Thymus (tissue), 11 donors: ENCODE data around the gene DENND6A. TPM values are rescaled to one million over a fixed set of nuclear protein-coding genes. Genes with fewer than 3 reads are reported as not detected.
"Not testable (repeated sequence)": the region's sequence is repeated elsewhere in the genome, so short reads cannot be mapped to it uniquely, and the experiment has no call there.

Experiments used
- DNase-seq, 9 donors: peaks; one replicate each; pipeline ENCODE4 v3.0.0-alpha.2; 2013; ENCODE audit warnings: low spot score in 9 of 9, low read depth in 6 of 9, missing footprints in 1 of 9
- H3K27ac ChIP-seq, 2 donors: one replicate each; pipeline ENCODE4 v1.5.1; 2013; ENCODE audit warnings: control low read depth in 1 of 2, low read depth in 1 of 2, low read length in 1 of 2, mild to moderate bottlenecking in 1 of 2, moderate library complexity in 1 of 2
- H3K27me3 ChIP-seq, 2 donors: one replicate each; pipeline ENCODE4 v1.5.1; 2013; ENCODE audit warnings: low read length in 1 of 2; ENCODE audit not compliant: control insufficient read depth in 2 of 2, insufficient read depth in 1 of 2
- H3K36me3 ChIP-seq, 2 donors: one replicate each; pipeline ENCODE4 v1.5.1; 2013; ENCODE audit warnings: low read length in 1 of 2, mild to moderate bottlenecking in 1 of 2, moderate library complexity in 1 of 2; ENCODE audit not compliant: control insufficient read depth in 2 of 2, insufficient read depth in 2 of 2
- H3K4me1 ChIP-seq, 2 donors: one replicate each; pipeline ENCODE4 v1.5.1; 2013; ENCODE audit warnings: low read length in 2 of 2; ENCODE audit not compliant: control insufficient read depth in 2 of 2, insufficient read depth in 2 of 2
- H3K4me3 ChIP-seq, 2 donors: one replicate each; pipeline ENCODE4 v1.5.1; 2013; ENCODE audit warnings: low read length in 2 of 2, control low read depth in 1 of 2, mild to moderate bottlenecking in 1 of 2
- H3K9me3 ChIP-seq, 2 donors: one replicate each; pipeline ENCODE4 v1.5.1; 2013; ENCODE audit warnings: low read length in 1 of 2, mild to moderate bottlenecking in 1 of 2; ENCODE audit not compliant: control insufficient read depth in 2 of 2, insufficient read depth in 1 of 2
- WGBS: extraction: QIAGEN DNeasy Blood & Tissue Kit; methylation state at CpG from one replicate; pipeline ENCODE4 v1.1.7; 2013; 5-methylcytosine and 5-hydroxymethylcytosine counted together
- polyA plus RNA-seq: library from polyadenylated mRNA; stranded (reverse); fragments of 200-250 nt; gene quantifications from one replicate; pipeline ENCODE4 v1.2.3, GENCODE V29; 2013
- total RNA-seq: library from RNA; stranded (reverse); fragments of 120-200 nt; gene quantifications from one replicate; pipeline ENCODE4 v1.2.4, GENCODE V29; 2013
- donor health status: healthy.

Gene DENND6A
- total and polyA plus RNA-seq, 2 donors = 17.4 to 23.3 TPM

GRCh38 chr3:57637391-57637790 lies 55.5 kb downstream of the DENND6A start:
- H3K9me3 ChIP-seq = no peaks in the 10 kb centered on the region
- H3K36me3 ChIP-seq = peaks cover 16 to 46% of the 10 kb centered on the region in 2 donors
- no peak overlapping the region for H3K27ac ChIP-seq
- no peak for DNase-seq
- no peaks in the 10 kb centered on the region for H3K27me3 ChIP-seq
- H3K4me3 ChIP-seq = no peak overlapping the region
- no peaks in the 10 kb centered on the region for H3K4me1 ChIP-seq

GRCh38 chr3:57634259-57634658 lies 58.6 kb downstream of the DENND6A start:
- not testable (repeated sequence) for H3K9me3 ChIP-seq, H3K27ac ChIP-seq, H3K4me1 ChIP-seq, H3K4me3 ChIP-seq, DNase-seq, H3K27me3 ChIP-seq
- 93% methylated on average over 3 of the region's 3 CpGs for WGBS
- H3K36me3 ChIP-seq = peaks cover 15 to 43% of the 10 kb centered on the region in 2 donors

GRCh38 chr3:57627976-57628375 lies 64.9 kb downstream of the DENND6A start:
- 96% methylated on average over 6 of the region's 6 CpGs for WGBS
- Histone ChIP-seq H3K27ac (no peak overlapping the region), H3K9me3 (no peaks in the 10 kb centered on the region), H3K4me1 (no peaks in the 10 kb centered on the region), H3K36me3 (peaks cover 25 to 59% of the 10 kb centered on the region in 2 donors), H3K27me3 (no peaks in the 10 kb centered on the region), H3K4me3 (no peak overlapping the region)
- DNase-seq = no peak

- Histone ChIP-seq H3K27ac (no peak overlapping the region), H3K27me3 (no peaks in the 10 kb centered on the region), H3K4me1 (no peaks in the 10 kb centered on the region), H3K36me3 (peaks cover 19 to 48% of the 10 kb centered on the region in 2 donors), H3K9me3 (no peaks in the 10 kb centered on the region), H3K4me3 (no peak overlapping the region)
- WGBS = 98% methylated on average over 3 of the region's 3 CpGs
- DNase-seq = no peak
These were observed 68.1 kb downstream of the DENND6A start for GRCh38 chr3:57624801-57625200.

- Histone ChIP-seq H3K4me1 (no peaks in the 10 kb centered on the region), H3K27me3 (no peaks in the 10 kb centered on the region), H3K9me3 (no peaks in the 10 kb centered on the region), H3K36me3 (peaks cover 10 to 29% of the 10 kb centered on the region in 2 donors), H3K4me3 (no peak overlapping the region), H3K27ac (no peak overlapping the region)
- DNase-seq = no peak
These were observed 70.5 kb downstream of the DENND6A start for GRCh38 chr3:57622362-57622761.

- Histone ChIP-seq H3K27me3 (no peaks in the 10 kb centered on the region), H3K36me3 (peaks cover 0 to 6% of the 10 kb centered on the region in 2 donors), H3K9me3 (no peaks in the 10 kb centered on the region), H3K4me3 (no peak overlapping the region), H3K4me1 (no peaks in the 10 kb centered on the region), H3K27ac (no peak overlapping the region)
- DNase-seq = no peak
- 98% methylated on average over 3 of the region's 3 CpGs for WGBS
These were observed 75.1 kb downstream of the DENND6A start for GRCh38 chr3:57617739-57618138.

- Histone ChIP-seq H3K27ac (no peak overlapping the region), H3K4me1 (no peaks in the 10 kb centered on the region), H3K9me3 (no peaks in the 10 kb centered on the region), H3K27me3 (no peaks in the 10 kb centered on the region), H3K4me3 (no peak overlapping the region), H3K36me3 (peaks cover 0 to 2% of the 10 kb centered on the region in 2 donors)
- no peak for DNase-seq
- WGBS = 62% methylated on average over 3 of the region's 3 CpGs
These were observed 76.6 kb downstream of the DENND6A start for GRCh38 chr3:57616233-57616632.

- not testable (repeated sequence) for DNase-seq
These were observed 81.0 kb downstream of the DENND6A start for GRCh38 chr3:57611870-57612269.

GRCh38 chr3:57605683-57606082 lies 87.2 kb downstream of the DENND6A start:
- Histone ChIP-seq H3K36me3 (no peaks in the 10 kb centered on the region), H3K4me1 (no peaks in the 10 kb centered on the region), H3K27me3 (no peaks in the 10 kb centered on the region), H3K4me3 (no peak overlapping the region), H3K27ac (no peak overlapping the region), H3K9me3 (no peaks in the 10 kb centered on the region)
- DNase-seq = no peak

More at GRCh38 chr3:57611870-57612269, 81.0 kb downstream of the DENND6A start:
- H3K27me3 ChIP-seq, H3K36me3 ChIP-seq, H3K4me3 ChIP-seq, H3K9me3 ChIP-seq, H3K27ac ChIP-seq, H3K4me1 ChIP-seq: not testable (repeated sequence)
- over 99% methylated on average over 5 of the region's 5 CpGs for WGBS

GRCh38 chr3:57604971-57605370 lies 87.9 kb downstream of the DENND6A start:
- H3K36me3 ChIP-seq = no peaks in the 10 kb centered on the region
- H3K4me1 ChIP-seq = no peaks in the 10 kb centered on the region
- no peaks in the 10 kb centered on the region for H3K9me3 ChIP-seq
- no peaks in the 10 kb centered on the region for H3K27me3 ChIP-seq
- WGBS = 98% methylated on average over 2 of the region's 2 CpGs
- H3K27ac ChIP-seq = no peak overlapping the region
- no peak overlapping the region for H3K4me3 ChIP-seq
- DNase-seq = no peak
